ENCODE measurements around the gene MAST2.

The MAST2 gene

GRCh38 chr1:45880930-45881329 is 77.5 kb downstream of the MAST2 start:
- WGBS (ENCODE audit: extremely low coverage, insufficient coverage, insufficient read length), result no CpG with 5 or more reads among the region's 3 CpGs

DNA sequence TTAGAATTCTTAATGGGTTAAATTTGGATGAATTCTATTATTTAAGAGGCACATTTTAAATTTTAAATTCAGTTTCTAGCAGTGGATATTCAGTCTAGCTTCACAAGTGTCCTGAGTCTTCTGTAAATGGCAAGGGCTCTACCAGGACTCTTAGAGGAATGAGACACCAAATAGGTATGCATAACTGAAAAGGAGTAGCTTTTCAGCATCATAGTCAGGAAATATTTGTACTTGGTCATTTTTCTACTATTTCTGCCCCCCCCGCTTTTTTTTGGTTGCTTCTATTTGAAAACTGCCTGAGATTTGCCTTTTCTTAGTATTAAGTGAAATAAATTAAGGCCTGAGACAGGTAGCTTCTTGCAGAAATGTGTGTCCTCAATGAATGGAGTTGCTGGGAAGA is 80.2 kb downstream of the MAST2 start:
- no CpG with 5 or more reads among the region's 1 CpG for WGBS (ENCODE audit: extremely low coverage, insufficient coverage, insufficient read length)
- no peak overlapping the region for H3K4me3 ChIP-seq (ENCODE audit: low read depth, low read length)

More at GRCh38 chr1:45880930-45881329, 77.5 kb downstream of the MAST2 start:
- Histone ChIP-seq H3K4me2 (ENCODE audit: low read length) (no peak overlapping the region), H3K9me3 (ENCODE audit: insufficient read depth, low read depth, low read length) (no peaks in the 10 kb centered on the region), H2BK120ac (ENCODE audit: insufficient read depth, low read length, poor library complexity) (no peak overlapping the region), H2AFZ (ENCODE audit: insufficient read depth, low read length, poor library complexity) (no peak overlapping the region), H3K18ac (ENCODE audit: low read length) (no peak overlapping the region), H3K4me3 (ENCODE audit: low read depth, low read length) (no peak overlapping the region), H3K23ac (ENCODE audit: low read length) (no peak overlapping the region), H2BK12ac (ENCODE audit: low read length) (no peak overlapping the region), H3K14ac (ENCODE audit: low read length) (no peak overlapping the region), H3K4me1 (ENCODE audit: control insufficient read depth in 1 of 2, insufficient read depth in 2 of 2, low read length in 2 of 2) (no peaks in the 10 kb centered on the region), H3K27me3 (ENCODE audit: insufficient read depth, low read length) (no peaks in the 10 kb centered on the region), H3K79me1 (ENCODE audit: low read length) (no peaks in the 10 kb centered on the region), H4K12ac (ENCODE audit: low read depth, low read length) (no peak overlapping the region), H2AK5ac (ENCODE audit: low read length) (no peak overlapping the region), H2BK5ac (ENCODE audit: low read depth, low read length, poor library complexity) (no peak overlapping the region), H3K27ac (ENCODE audit: low read depth, low read length) (no peak overlapping the region), H4K8ac (ENCODE audit: low read depth, low read length) (no peak overlapping the region), H3K4ac (ENCODE audit: low read depth, low read length) (no peak overlapping the region), H3K9ac (ENCODE audit: low read length) (no peak overlapping the region), H4K91ac (ENCODE audit: low read depth, low read length) (no peak overlapping the region), H3K36me3 (ENCODE audit: control insufficient read depth in 1 of 2, insufficient read depth in 2 of 2, low read length in 2 of 2) (no peaks in the 10 kb centered on the region), H3K79me2 (ENCODE audit: control insufficient read depth, insufficient read depth, low read length, poor library complexity) (no peaks in the 10 kb centered on the region)
- peak in 1 of 2 donors; percentile 65 for DNase-seq

DNA sequence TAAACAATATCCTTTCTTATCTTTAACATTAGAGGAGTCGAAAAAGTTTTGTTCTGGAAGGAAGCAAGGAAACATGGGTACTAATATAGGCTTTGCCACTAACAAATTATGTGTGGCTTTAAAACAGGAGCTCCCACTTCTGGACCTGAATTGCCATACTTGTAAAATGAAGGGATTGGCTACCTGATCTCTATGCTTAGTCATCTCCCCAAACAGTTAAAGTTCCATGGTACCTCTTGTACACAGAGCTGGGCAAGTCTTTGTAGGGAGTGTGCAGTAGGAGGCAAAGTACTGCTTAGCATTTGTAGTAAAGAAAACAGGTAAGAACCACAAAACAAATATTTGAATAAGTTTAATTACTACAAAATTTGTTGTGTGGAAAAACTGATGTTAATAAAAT is 81.3 kb downstream of the MAST2 start:
- H3K14ac ChIP-seq (ENCODE audit: low read length), result no peak overlapping the region
- no peak overlapping the region for H3K4me3 ChIP-seq (ENCODE audit: low read depth, low read length)
- no CpG with 5 or more reads among the region's 1 CpG for WGBS (ENCODE audit: extremely low coverage, insufficient coverage, insufficient read length)
- H3K18ac ChIP-seq (ENCODE audit: low read length), result no peak overlapping the region
- H3K4ac ChIP-seq (ENCODE audit: low read depth, low read length), result no peak overlapping the region
- no peaks in the 10 kb centered on the region for H3K79me1 ChIP-seq (ENCODE audit: low read length)
- no peaks in the 10 kb centered on the region for H3K27me3 ChIP-seq (ENCODE audit: insufficient read depth, low read length)
- H3K27ac ChIP-seq (ENCODE audit: low read depth, low read length), result no peak overlapping the region
- H3K9ac ChIP-seq (ENCODE audit: low read length), result no peak overlapping the region
- no peak overlapping the region for H2AK5ac ChIP-seq (ENCODE audit: low read length)
- no peak overlapping the region for H4K8ac ChIP-seq (ENCODE audit: low read depth, low read length)
- H3K79me2 ChIP-seq (ENCODE audit: control insufficient read depth, insufficient read depth, low read length, poor library complexity), result peaks cover 2% of the 10 kb centered on the region
- no peak overlapping the region for H2BK5ac ChIP-seq (ENCODE audit: low read depth, low read length, poor library complexity)
- H3K23ac ChIP-seq (ENCODE audit: low read length), result no peak overlapping the region
- H3K9me3 ChIP-seq (ENCODE audit: insufficient read depth, low read depth, low read length), result no peaks in the 10 kb centered on the region
- no peak overlapping the region for H2BK120ac ChIP-seq (ENCODE audit: insufficient read depth, low read length, poor library complexity)
- H2BK12ac ChIP-seq (ENCODE audit: low read length), result no peak overlapping the region
- H4K91ac ChIP-seq (ENCODE audit: low read depth, low read length), result no peak overlapping the region
- no peak overlapping the region for H4K12ac ChIP-seq (ENCODE audit: low read depth, low read length)
- DNase-seq, result no peak
- H3K4me2 ChIP-seq (ENCODE audit: low read length), result no peak overlapping the region
- no peaks in the 10 kb centered on the region for H3K36me3 ChIP-seq (ENCODE audit: control insufficient read depth in 1 of 2, insufficient read depth in 2 of 2, low read length in 2 of 2)
- H2AFZ ChIP-seq (ENCODE audit: insufficient read depth, low read length, poor library complexity), result no peak overlapping the region
- no peaks in the 10 kb centered on the region for H3K4me1 ChIP-seq (ENCODE audit: control insufficient read depth in 1 of 2, insufficient read depth in 2 of 2, low read length in 2 of 2)

More for the DNA sequence above, 80.2 kb downstream of the MAST2 start:
- H3K79me1 ChIP-seq (ENCODE audit: low read length), result no peaks in the 10 kb centered on the region
- no peak overlapping the region for H3K23ac ChIP-seq (ENCODE audit: low read length)
- no peaks in the 10 kb centered on the region for H3K27me3 ChIP-seq (ENCODE audit: insufficient read depth, low read length)
- no peak overlapping the region for H3K4me2 ChIP-seq (ENCODE audit: low read length)
- no peaks in the 10 kb centered on the region for H3K9me3 ChIP-seq (ENCODE audit: insufficient read depth, low read depth, low read length)
- no peaks in the 10 kb centered on the region for H3K79me2 ChIP-seq (ENCODE audit: control insufficient read depth, insufficient read depth, low read length, poor library complexity)
- no peak overlapping the region for H3K18ac ChIP-seq (ENCODE audit: low read length)
- no peaks in the 10 kb centered on the region for H3K4me1 ChIP-seq (ENCODE audit: control insufficient read depth in 1 of 2, insufficient read depth in 2 of 2, low read length in 2 of 2)
- H4K8ac ChIP-seq (ENCODE audit: low read depth, low read length), result no peak overlapping the region
- H3K9ac ChIP-seq (ENCODE audit: low read length), result no peak overlapping the region
- no peaks in the 10 kb centered on the region for H3K36me3 ChIP-seq (ENCODE audit: control insufficient read depth in 1 of 2, insufficient read depth in 2 of 2, low read length in 2 of 2)
- H2BK12ac ChIP-seq (ENCODE audit: low read length), result no peak overlapping the region
- no peak overlapping the region for H4K12ac ChIP-seq (ENCODE audit: low read depth, low read length)
- H3K27ac ChIP-seq (ENCODE audit: low read depth, low read length), result no peak overlapping the region
- H2AFZ ChIP-seq (ENCODE audit: insufficient read depth, low read length, poor library complexity), result no peak overlapping the region
- peak; percentile 6 to 47 for DNase-seq
- no peak overlapping the region for H2AK5ac ChIP-seq (ENCODE audit: low read length)
- no peak overlapping the region for H3K14ac ChIP-seq (ENCODE audit: low read length)
- H4K91ac ChIP-seq (ENCODE audit: low read depth, low read length), result no peak overlapping the region
- no peak overlapping the region for H2BK5ac ChIP-seq (ENCODE audit: low read depth, low read length, poor library complexity)
- H3K4ac ChIP-seq (ENCODE audit: low read depth, low read length), result no peak overlapping the region
- no peak overlapping the region for H2BK120ac ChIP-seq (ENCODE audit: insufficient read depth, low read length, poor library complexity)

GRCh38 chr1:45886229-45886628 is 82.8 kb downstream of the MAST2 start:
- no peak overlapping the region for H2BK12ac ChIP-seq (ENCODE audit: low read length)
- no peak overlapping the region for H2AK5ac ChIP-seq (ENCODE audit: low read length)
- H3K27me3 ChIP-seq (ENCODE audit: insufficient read depth, low read length), result no peaks in the 10 kb centered on the region
- H3K14ac ChIP-seq (ENCODE audit: low read length), result no peak overlapping the region
- WGBS (ENCODE audit: extremely low coverage, insufficient coverage, insufficient read length), result no CpG with 5 or more reads among the region's 2 CpGs
- H3K4me2 ChIP-seq (ENCODE audit: low read length), result no peak overlapping the region
- H4K91ac ChIP-seq (ENCODE audit: low read depth, low read length), result no peak overlapping the region
- H3K79me1 ChIP-seq (ENCODE audit: low read length), result peaks cover 4% of the 10 kb centered on the region
- no peak overlapping the region for H3K27ac ChIP-seq (ENCODE audit: low read depth, low read length)
- no peak overlapping the region for H2AFZ ChIP-seq (ENCODE audit: insufficient read depth, low read length, poor library complexity)
- no peak overlapping the region for H3K9ac ChIP-seq (ENCODE audit: low read length)
- H4K12ac ChIP-seq (ENCODE audit: low read depth, low read length), result no peak overlapping the region
- H2BK120ac ChIP-seq (ENCODE audit: insufficient read depth, low read length, poor library complexity), result no peak overlapping the region
- DNase-seq, result no peak
- no peak overlapping the region for H3K18ac ChIP-seq (ENCODE audit: low read length)
- H3K23ac ChIP-seq (ENCODE audit: low read length), result no peak overlapping the region
- H3K9me3 ChIP-seq (ENCODE audit: insufficient read depth, low read depth, low read length), result no peaks in the 10 kb centered on the region
- no peak overlapping the region for H2BK5ac ChIP-seq (ENCODE audit: low read depth, low read length, poor library complexity)
- H4K8ac ChIP-seq (ENCODE audit: low read depth, low read length), result no peak overlapping the region
- H3K4me1 ChIP-seq (ENCODE audit: control insufficient read depth in 1 of 2, insufficient read depth in 2 of 2, low read length in 2 of 2), result peaks cover 2% of the 10 kb centered on the region in 2 experiments
- H3K4ac ChIP-seq (ENCODE audit: low read depth, low read length), result no peak overlapping the region
- H3K79me2 ChIP-seq (ENCODE audit: control insufficient read depth, insufficient read depth, low read length, poor library complexity), result peaks cover 3% of the 10 kb centered on the region
- H3K4me3 ChIP-seq (ENCODE audit: low read depth, low read length), result no peak overlapping the region
- H3K36me3 ChIP-seq (ENCODE audit: control insufficient read depth in 1 of 2, insufficient read depth in 2 of 2, low read length in 2 of 2), result peaks cover 0 to 1% of the 10 kb centered on the region in 2 experiments
